ENCODE measurements around the gene MEF2D.

DNA sequence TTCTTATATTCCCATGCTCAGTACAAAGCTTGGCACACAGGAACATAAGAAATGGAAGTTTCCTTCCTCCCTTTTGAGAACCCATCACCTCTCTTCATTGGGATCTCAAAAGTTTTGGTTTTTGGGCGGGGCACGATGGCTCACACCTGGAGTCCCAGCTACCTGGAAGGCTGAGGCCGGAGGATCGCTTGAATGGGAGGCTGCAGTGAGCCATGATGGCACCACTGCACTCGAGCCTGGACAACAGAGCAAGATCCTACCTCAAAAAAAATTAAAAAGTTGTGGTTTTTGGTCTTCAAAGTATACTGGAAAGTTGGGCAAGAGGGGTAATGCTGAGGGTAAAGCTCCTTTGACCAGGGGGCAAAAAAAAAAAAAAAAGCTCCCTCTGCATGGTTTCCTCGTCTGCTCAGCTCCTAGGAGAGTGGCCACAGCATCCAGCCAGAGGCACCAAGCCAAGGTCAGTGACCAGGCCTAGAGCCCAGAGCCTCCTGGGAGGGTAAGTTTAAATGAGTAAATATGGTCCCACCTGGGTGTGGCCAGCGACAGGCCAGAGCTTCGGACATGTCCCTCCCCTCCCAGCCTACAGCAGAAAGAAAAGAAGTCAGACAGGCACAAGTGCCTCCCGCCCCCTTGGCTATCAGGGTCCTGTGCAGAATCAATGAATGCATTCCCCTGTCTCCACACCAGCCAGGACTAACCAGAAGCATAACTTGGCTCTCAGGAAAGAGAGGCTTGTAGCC, 5.0 kb downstream of the MEF2D start:
- TF ChIP-seq, protein P1, sequence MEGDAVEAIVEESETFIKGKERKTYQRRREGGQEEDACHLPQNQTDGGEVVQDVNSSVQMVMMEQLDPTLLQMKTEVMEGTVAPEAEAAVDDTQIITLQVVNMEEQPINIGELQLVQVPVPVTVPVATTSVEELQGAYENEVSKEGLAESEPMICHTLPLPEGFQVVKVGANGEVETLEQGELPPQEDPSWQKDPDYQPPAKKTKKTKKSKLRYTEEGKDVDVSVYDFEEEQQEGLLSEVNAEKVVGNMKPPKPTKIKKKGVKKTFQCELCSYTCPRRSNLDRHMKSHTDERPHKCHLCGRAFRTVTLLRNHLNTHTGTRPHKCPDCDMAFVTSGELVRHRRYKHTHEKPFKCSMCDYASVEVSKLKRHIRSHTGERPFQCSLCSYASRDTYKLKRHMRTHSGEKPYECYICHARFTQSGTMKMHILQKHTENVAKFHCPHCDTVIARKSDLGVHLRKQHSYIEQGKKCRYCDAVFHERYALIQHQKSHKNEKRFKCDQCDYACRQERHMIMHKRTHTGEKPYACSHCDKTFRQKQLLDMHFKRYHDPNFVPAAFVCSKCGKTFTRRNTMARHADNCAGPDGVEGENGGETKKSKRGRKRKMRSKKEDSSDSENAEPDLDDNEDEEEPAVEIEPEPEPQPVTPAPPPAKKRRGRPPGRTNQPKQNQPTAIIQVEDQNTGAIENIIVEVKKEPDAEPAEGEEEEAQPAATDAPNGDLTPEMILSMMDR (IDR thresholded peaks at IDR 0.05; ENCODE audit: insufficient read depth, low read length), result no peak
- TF ChIP-seq REST (IDR thresholded peaks at IDR 0.05; ENCODE audit: insufficient replicate concordance, low read depth), result no peak
- no peak for TF ChIP-seq POLR2AphosphoS5 (IDR thresholded peaks at IDR 0.05; ENCODE audit: low read depth)

Data from HL-60 (cell line).